Activated CD8-positive, alpha-beta memory T cell treated with anti-CD3 and anti-CD28 coated beads, Interleukin-2, amount 50 U/mL, for 24 hours (primary cell): ENCODE measurements around the gene KRTAP10-8.
"Not testable (repeated sequence)": the region's sequence is repeated elsewhere in the genome, so short reads cannot be mapped to it uniquely, and the experiment has no call there.

ENCODE experiments used
- DNase-seq: peaks from one replicate; pipeline ENCODE4 v3.0.0-alpha.2; 2020; ENCODE audit errors: extremely low read depth

Gene KRTAP10-8

DNA sequence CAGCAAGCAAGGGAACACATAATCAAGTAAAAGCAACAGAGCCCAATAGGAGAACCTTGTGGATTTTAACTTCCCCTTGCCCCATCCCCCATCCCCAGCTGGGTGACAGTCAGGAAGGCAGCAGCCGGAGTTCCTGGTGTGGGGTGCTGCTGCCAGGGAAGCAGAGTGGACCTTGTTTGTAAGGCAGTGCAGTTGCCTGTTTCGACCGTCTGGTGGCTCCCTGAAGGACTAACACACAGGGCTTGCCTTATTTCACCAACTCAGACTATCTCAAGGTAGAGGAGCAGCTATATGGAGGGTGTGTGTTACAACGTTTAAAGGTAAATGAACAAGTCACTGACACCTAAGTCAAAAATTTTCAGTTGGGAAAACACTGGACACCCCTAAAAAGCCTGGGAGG, 6.6 kb downstream of the KRTAP10-8 start:
- DNase-seq, result no peak

DNA sequence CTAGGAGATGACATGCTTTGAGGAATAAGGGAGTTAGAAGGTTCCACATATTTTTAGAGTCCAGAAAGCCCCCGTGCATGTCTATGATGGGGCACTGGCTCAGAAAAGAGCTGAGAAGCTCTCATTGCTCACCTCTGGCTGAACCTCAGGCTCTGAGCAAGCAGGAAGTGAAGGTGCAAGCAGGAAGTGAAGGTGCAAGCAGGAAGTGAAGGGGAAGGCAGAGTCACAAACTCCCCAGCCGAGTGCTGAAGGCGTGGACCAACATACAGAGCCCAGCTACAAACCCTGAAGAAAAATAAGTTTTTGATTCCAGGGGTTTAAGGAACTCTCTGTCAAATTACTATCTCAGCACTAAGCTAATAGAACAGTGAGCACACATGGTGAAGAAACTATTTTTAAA, 7.0 kb downstream of the KRTAP10-8 start:
- peak; percentile 30 for DNase-seq

DNA sequence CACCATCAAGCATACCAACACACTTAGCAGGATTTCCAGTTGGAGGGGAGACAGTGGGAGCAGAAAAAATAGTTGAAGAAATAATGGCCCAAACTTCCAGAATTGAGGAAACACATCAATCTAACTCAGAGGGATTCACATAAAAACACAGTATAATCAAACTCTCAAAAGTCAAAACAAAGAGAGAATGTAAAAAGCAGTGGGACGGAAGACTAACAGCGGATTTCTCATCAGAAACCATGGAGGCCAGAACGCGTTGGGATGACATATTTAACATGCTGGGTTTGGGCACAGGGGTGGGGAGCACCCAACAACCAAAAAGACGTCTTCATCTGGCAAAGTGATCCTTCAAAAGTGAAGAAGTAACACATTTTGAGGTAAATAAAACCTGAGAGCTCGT, 8.0 kb downstream of the KRTAP10-8 start:
- no peak for DNase-seq

GRCh38 chr21:44623575-44623974, 11.7 kb downstream of the KRTAP10-8 start:
- DNase-seq, result no peak

GRCh38 chr21:44625756-44626155, 13.9 kb downstream of the KRTAP10-8 start:
- DNase-seq, result no peak

- no peak for DNase-seq
These were observed 14.4 kb downstream of the KRTAP10-8 start for GRCh38 chr21:44626262-44626661.

DNA sequence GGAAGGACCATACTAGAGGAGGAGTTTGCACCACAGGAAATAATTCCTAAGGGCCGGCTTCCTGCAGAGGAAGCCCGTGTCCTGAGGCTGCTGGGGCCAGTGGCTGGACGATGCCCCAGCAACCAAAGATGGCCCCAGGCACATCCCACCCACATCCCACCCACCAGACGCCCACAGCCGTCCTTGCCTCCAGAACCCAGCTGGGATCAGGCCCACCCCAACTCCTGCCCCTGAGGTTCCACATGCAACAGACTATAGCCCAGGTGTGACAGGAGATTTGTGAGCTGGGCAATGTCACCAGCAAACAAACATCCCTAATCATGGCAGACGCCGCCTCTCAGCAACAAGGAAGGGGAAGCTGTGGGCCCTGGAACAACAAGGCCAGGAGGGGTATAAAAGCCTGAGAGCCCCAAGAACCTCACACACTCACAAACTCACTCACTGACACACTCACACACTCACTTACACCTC, 14.8 kb downstream of the KRTAP10-8 start, which contains the start of gene KRTAP10-9:
Gene KRTAP10-9, plus strand, starts transcription at position 421 of the 471 bp plus-strand sequence. CDS start 79 bp downstream, outside the sequence.
- DNase-seq, result no peak

DNA sequence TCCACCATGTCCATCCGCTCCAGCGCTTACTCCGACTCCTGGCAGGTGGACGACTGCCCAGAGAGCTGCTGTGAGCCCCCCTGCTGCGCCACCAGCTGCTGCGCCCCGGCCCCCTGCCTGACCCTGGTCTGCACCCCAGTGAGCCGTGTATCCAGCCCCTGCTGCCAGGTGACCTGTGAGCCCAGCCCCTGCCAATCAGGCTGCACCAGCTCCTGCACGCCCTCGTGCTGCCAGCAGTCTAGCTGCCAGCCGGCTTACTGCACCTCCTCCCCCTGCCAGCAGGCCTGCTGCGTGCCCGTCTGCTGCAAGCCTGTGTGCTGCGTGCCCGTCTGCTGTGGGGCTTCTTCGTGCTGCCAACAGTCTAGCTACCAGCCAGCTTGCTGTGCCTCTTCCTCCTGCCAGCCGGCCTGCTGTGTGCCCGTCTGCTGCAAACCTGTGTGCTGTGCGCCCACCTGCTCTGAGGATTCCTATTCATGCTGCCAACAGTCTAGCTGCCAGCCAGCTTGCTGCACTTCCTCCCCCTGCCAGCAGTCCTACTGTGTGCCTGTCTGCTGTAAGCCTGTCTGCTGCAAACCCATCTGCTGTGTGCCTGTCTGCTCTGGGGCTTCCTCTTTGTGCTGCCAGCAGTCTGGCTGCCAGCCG, 15.4 kb downstream of the KRTAP10-8 start:
- not testable (repeated sequence) for DNase-seq

GRCh38 chr21:44627831-44628233, 16.0 kb downstream of the KRTAP10-8 start:
- not testable (repeated sequence) for DNase-seq

GRCh38 chr21:44628707-44629391, 17.0 kb downstream of the KRTAP10-8 start:
- no peak for DNase-seq

GRCh38 chr21:44630440-44630839, 18.6 kb downstream of the KRTAP10-8 start:
- DNase-seq, result no peak

GRCh38 chr21:44632067-44632466, 20.2 kb downstream of the KRTAP10-8 start:
- no peak for DNase-seq

DNA sequence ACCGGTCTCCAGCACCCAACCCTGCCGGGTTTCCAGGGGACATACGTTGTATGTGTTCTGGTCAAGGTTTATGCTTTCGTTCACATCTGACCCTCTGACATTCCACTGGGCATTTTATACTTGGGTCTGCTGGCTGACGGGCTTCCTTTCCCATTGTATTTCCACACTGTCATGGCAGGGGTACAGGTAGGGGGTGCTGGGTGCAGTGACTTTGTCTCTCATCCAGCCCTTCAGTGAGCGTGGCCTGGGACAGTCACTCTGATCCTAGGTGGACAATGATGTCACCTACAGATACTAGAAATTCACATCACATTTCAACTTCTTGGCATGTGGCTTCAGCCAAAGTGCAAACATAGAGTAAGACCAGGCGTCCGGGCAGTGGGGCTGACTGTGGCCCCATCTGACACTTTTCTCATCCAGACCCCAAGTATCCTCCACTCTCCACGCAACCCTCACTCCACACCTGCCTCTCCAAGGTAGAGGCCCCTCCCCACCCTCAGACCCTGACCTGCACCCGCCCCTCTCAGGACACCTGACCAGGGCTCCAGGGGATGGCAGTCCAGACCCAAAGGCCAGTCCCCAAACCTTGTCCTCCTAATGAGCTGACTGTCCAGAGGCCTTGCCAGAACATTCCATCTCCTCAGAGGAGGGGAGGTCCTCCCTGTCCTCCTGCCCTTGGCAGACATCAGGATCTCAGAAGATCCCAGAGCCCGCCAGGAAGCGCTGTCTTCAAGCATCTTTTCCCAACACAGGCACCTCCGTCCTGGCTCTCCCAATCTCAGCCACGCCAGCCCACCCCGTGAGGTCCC, 24.5 kb downstream of the KRTAP10-8 start:
- DNase-seq, result no peak

DNA sequence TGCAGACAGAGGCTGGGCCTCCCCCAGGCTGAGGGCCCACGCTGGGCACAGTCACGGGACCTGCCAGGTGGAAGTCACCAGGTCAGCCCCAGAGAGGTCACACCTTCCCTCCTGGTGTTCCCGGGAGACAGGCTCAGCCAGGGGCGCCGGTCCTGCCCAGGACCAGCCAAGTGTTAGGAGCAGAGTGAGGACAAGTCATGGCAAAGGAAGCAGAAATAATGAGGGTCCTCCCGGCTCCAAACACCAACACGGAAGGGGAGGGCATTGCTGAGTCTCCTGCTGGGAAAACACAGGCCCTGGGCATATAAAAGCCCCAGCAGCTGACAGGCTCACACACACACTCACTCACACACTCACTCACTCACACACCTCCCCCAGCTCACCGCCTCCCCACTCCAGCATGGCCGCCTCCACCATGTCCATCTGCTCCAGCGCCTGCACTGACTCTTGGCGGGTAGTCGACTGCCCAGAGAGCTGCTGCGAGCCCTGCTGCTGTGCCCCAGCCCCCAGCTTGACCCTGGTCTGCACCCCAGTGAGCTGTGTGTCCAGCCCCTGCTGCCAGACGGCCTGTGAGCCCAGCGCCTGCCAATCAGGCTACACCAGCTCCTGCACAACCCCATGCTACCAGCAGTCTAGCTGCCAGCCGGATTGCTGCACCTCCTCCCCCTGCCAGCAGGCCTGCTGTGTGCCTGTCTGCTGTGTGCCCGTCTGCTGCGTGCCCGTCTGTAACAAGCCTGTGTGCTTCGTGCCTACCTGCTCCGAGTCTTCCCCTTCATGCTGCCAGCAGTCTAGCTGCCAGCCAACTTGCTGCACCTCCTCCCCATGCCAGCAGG, 25.4 kb downstream of the KRTAP10-8 start, which contains the start of gene KRTAP10-10:
Gene KRTAP10-10, plus strand, starts transcription at position 339 of the 833 bp plus-strand sequence. Its CDS starts 62 bp downstream, at position 401.
- DNase-seq, result no peak

- DNase-seq, result not testable (repeated sequence)
These were observed 26.0 kb downstream of the KRTAP10-8 start for GRCh38 chr21:44637851-44638348.

- DNase-seq, result not testable (repeated sequence)
These were observed 26.8 kb downstream of the KRTAP10-8 start for GRCh38 chr21:44638506-44639330.

GRCh38 chr21:44639331-44639655, 27.4 kb downstream of the KRTAP10-8 start:
- no peak for DNase-seq

DNA sequence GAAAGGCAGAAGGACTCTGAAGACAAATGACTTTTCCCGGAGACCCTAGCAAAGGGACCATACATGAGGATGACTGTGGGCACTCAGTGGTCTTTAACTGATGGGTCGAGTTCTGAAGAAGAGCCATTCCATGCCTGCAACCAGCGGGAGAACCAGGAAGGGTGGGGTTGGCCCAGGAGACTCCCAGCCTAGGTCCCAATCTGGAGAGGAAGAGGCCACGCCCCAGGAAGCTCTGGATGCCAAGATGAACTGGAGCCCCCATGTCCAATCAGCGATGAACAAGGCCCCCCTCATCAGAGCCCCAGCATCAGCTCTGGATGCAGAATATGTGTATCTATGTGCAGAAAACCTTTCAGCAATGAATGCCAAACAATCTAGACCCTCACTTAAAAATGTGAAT, 28.9 kb downstream of the KRTAP10-8 start:
- no peak for DNase-seq

GRCh38 chr21:44643741-44644310, 31.9 kb downstream of the KRTAP10-8 start:
- no peak for DNase-seq

DNA sequence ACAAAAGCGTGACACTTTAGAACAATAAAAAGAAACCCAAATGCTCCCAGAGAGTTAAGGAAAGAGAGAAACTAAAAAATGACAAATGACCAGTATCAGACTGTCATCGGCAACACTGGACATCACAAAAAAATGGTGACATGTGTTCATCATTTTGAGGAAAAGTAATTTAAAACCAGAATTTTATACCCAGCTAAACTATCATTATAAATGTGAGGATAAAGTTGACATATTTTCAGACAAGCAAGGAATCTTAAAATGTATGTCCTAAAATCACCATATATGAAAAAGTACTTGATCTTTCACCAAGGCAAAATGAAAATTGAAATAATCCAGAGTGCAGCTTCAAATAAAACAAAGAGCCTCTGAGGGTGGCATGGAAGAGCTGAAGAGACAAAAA, 33.0 kb downstream of the KRTAP10-8 start:
- no peak for DNase-seq
